HuH-7 (cell line): Measurements from ENCODE around the gene HNRNPU.

Experiments used
- DNase-seq: peaks from one replicate; pipeline ENCODE4 v3.0.0; 2011; ENCODE audit warnings: low spot score

HNRNPU gene

DNA sequence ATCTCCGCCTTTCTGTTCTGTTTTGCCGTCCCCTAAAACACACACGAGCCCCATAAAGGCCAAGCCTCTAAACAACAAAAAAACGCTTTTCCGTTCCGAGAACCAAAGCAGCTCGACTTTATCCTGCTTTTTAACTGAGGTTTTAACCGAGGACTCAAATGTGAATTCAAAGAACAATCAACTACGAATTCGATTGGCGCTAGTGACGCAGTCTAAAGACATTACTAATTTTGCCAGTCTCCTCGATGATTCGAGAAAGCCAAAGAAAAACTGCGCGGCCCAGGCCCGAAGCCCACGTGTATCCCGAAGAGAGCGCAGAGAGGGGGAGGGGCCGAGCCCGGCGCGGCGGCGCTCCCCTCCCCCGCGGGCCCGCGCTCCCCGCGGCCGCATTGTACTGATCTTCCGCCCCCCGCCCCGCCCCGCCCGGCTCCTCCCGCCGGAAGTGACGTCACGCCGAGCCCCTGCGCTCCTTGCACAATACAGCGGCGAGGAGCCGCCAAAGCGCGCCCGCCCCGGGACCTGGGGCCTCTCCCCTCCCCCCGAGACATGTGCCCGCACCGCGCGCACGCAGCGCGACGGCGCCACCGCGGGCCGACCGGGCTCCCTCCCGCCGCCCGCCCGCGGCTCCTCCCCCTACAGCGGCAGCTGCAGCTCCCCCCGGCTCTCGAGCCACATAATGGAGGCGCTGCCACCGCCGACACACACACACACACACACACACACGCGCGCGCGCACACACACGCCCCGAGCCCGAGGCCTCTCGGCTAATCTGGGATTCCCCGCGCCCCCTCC is 1.4 kb downstream of the HNRNPU start:
- peak; percentile 83 for DNase-seq

DNA sequence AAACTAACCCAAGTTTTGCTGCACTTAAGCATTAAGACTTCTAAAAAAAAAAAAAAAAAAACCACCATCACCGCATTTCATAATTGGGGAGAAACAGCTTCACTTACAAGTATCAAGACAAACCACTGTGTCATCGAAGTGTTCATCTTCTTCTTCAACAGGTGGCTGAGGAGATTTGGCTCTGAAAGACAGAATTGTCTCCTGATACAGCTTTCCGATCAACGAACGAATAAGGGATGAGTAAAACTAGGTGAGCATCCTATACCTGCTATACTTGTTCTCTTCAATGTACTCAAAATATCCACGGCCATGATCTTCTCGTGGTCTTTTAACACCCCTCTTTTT is 2.0 kb downstream of the HNRNPU start:
- DNase-seq, result no peak

DNA sequence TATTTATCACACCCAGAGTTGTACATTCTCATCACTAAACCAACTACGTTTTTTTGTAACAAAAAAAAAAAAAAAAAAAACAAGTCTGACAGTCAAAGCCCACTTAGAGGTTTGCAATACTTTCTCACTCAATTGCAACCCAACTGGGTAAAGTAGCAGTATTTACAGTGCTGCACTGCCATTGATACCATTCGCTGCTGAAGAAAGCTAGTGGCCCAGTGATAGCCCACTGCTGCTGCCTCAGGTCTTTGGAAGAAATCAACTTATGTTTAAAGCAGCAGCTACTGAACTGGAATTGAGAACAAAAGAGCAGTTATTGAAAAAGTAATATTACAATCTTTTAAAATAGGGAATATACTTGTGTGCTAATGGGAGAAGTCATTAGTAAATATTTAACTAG is 2.7 kb downstream of the HNRNPU start:
- DNase-seq, result no peak

DNA sequence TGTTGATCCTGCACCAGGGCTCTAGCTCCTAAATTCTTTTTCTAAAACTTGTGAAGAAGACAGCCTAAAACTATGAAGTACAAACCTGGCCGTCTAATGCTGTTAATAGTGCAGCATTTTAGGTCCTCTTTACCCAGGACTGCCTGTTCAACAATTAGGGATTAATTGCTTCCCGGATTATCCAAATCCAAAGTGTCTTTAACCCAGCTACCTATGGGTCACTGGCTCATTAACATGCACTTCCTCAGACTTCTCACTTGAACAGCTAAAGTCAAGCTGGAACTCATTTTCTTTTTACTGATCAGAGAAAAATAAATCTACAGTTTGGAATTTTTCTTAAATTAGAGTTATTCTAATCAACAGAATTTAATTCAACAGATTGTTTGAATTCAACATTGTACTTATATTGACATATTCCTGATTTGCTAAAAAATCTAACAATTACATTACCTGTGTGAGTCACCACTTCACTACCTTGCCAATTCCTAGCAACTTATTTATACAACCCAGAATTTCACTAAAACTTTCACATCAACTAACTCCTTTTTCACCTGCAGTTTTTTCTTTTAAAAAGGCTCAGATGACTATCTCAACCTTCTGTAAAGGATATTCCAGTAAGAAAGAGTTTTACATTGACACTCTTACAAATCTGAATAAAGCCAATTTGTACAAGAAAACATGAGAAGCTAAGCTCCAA is 3.3 kb downstream of the HNRNPU start:
- no peak for DNase-seq

DNA sequence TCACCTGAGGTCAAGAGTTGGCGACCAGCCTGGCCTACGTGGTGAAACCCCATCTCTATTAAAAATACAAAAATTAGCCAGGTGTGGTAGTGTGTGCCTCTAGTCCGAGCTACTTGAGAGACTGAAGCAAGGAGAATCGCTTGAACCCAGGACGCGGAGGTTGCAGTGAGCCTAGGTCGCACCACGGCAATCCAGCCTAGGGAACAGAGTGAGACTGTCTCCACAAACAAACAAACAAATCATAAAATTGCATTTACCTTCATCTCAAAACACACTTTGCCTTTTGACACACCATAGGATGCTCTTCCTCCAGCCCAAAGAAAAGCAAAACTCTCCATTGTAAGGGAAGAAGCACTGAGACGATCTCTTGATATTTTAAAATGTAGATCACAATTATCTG is 4.3 kb downstream of the HNRNPU start:
- no peak for DNase-seq

DNA sequence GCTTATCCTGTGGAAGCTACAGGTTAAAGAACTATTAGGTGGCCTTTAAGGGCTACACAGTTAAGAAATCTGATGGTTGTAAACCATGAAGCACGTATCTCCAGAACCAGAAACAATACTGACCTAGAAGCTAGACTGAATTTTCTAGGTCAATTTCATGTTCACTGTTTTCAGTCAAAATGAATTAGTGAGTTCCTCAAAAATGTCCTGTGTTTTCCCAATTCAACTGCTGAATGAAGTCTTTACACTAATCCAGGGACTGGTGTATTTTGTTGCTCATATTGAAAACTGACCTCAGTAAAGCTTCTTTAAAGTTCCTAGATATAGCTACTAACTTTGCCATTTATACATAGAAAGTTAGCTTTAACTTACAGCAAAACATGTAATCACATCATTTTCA is 6.0 kb downstream of the HNRNPU start:
- no peak for DNase-seq

DNA sequence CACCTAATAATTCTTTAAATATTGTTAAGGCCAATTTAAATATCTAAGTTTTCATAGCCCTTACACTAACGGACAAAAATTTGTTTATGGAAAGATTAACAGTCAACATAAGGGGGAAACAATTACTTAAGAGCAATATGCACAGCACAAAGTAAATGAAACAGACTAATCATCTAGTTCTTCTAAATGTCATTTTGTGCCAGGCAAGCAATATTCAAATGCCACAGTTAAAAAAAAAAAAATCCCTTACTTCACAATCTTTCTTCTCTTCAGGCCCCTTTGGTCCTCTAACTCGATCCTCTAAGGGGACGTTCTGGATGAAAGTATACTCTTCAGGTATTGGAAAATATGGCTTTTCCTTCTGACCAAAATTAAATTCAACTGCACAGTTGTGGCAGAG is 6.6 kb downstream of the HNRNPU start:
- DNase-seq, result no peak

DNA sequence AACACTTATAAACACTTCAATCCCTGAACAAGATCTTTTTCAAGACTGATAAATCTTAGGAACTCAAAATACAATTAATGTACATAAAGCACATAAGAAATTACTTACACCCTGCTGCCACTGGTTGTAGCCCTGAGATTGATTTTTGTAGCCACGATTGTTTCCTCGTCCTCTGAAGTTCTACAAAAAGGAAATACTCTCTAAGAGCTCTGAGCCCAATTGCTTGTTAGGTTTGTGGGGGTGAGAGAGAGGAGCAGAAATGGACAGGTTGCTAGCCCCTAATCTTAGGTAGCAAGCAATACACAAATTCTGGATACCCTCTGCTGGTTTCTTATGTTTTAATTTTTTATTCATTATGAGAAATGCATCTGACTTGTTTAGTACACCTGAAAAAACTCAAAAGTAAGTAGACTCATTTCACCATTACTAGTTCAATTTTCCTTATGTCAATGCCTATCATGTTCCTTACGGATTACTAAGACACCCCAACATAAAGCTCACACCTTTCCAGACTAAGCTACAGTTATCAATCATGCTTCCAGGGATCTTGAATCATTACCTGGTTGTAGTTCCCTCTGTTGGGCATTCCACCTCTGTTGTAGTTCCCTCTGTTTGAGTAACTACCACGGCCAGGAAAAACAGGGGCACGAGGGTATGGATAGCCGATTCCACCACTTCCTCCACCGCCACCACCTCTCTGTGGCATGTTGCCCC is 9.3 kb downstream of the HNRNPU start:
- no peak for DNase-seq

DNA sequence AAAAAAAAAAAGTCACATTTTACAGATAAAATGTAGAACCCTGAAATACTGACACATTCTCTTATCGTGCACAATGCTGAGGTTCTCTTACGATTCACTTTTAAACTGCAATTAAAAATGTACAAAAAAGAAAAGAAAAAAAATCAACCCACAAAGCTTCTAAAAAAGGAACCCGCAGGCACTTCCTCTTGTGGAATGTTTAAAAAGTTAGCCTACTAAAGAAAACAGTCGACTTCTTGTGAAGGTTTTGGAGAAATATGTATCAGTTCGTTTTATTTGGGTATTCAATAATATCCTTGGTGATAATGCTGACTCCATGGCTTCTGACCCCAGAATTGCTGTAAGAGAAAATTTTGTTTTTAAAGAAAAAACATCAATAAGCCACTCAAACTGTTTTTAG is 10.2 kb downstream of the HNRNPU start:
- no peak for DNase-seq

DNA sequence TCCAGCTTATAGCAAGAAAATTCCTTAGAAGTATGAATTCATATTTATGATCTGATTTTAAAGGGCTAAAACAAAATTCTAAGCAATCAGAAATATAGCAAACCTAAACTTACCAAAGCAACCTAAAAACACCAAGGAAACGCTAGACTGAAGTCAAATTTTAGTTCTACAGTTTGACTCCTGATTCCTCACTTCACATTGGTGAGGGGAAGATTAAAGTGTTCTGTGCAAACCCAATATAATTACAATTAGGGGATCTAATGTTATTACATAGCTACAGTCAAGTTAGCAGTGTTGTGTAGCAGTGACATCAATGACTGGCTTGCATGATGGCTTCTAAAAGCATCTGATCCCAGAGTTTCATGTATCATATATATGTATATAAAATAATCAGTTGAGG is 11.6 kb downstream of the HNRNPU start:
- no peak for DNase-seq

DNA sequence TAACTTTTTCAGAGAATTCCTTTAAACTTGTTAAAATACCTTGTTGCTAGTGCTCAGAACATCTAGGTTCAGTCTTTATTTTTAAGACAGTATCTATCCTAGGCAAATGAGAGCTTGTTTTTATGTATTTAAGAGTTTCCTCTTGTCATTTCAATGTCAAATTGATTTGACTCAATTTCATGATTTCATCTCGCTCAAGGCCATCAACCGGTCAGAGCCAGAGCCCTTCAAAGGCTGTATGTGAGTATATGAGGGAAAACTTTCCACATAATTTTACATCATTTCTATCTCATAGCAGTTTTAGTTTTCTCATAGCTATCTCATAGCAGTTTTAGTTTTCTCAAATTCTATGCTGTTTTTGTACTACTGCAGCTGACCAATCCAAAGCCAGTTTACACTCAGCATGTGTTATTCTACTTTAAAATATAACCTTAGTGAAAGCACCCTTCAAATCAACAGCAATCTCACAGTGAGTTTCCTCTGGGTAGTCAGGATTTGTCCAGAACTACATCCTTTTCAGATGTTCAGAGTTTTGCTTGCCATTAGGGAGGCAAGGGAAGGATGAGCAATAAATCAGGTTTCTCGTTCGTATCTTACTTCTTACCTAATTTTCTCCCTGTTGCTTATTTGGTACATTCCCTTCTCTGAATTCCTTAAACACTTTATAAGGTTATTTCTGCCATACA is 12.7 kb downstream of the HNRNPU start:
- DNase-seq, result no peak

DNA sequence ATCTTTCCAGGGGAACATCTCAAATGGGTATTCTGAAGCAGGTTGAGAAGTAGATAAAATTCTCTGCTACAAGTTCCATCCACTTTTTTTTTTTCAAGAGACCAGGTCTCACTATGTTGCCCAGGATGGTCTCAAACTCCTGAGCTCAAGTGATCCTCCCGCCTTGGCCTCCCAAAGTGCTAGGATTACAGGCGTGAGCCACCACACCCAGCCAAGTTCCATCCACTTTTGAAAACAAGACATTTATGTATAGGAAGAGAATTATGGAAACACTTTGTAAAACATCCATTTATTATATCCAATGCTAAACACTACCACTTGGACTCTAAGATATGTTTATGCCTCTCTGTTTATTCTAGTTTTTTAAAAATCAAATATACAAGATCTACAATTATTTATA is 13.4 kb downstream of the HNRNPU start:
- DNase-seq, result no peak

DNA sequence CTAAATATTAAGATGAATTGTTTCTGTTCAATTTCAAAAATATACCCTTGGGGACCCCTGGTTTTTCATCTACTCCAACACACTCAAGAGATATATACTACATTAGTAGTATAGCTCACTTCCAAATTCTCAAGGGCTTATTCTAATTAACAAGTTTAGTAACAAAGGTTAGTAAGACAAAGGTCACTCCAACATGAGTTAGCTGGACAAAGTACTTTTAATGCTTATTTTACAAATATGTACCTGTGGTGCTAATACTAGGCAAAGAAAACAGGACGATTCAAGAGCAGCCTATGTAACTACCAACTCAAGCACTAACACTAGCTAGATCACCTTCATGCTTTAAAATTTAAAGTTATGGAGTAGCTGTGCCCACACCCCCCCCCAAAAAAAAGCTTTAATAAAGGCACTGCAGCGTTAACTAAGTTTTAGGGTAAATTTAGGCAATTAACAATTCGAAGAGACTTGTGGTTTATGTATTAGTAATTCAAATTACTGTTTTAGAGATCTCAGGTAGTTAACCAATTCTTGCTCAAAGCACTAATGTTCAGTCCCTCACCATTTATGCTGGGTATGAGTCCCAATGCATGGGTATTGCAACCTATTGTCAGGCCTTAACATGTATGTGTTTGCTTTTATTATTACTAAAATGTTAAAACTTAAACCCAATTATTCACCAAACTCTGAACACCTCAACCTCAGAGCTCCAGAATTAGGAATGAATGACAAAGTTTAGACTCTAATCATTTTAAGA is 14.1 kb downstream of the HNRNPU start:
- no peak for DNase-seq

DNA sequence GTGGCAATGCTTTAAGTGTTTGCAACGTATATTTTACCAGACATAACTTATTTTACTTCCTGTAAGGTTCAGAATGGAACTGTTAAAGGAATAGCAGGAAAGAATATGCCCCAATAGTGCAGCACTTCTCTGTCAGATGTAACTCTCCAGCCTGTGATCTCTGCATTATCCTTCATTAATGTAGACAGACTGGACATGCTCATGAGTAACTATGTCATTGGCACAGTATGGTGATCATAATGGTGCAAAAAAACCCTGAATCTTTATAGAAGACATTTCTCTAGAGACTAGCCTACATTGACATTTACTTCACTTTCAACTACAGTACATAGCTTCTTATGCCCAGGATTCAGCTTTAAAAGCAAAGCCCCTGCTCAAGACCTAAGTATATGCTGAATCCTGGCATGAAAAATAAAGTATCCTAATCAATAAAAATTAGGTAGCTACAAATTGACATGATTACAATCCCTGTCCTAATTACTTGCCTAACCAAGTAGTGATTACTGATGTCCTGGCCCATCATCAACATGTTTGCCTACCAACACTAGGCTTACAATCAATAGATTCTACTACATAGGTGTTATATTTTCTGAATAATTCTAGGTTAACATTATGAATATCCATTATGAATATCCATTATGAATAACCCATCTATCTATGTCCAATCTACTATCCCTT is 15.0 kb downstream of the HNRNPU start:
- DNase-seq, result no peak

DNA sequence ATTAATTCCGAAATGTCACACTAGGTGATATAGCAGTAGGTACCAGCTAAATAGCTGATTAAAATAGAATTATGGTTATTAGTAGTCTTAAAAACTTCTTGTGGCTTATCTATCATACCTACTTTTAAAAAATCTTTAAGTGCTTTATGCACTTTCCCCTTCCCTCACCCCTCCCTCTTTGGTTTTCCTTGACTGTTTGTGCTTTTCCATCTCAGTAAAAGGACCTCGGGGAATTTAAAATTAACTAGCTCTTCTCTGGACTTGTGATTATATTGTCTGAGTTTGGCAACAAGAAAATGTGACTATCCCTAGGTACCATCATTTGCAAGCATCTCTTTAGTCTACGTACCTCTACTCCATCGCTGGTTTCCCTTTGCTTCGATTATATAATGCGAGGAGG is 17.7 kb downstream of the HNRNPU start:
- DNase-seq, result no peak

DNA sequence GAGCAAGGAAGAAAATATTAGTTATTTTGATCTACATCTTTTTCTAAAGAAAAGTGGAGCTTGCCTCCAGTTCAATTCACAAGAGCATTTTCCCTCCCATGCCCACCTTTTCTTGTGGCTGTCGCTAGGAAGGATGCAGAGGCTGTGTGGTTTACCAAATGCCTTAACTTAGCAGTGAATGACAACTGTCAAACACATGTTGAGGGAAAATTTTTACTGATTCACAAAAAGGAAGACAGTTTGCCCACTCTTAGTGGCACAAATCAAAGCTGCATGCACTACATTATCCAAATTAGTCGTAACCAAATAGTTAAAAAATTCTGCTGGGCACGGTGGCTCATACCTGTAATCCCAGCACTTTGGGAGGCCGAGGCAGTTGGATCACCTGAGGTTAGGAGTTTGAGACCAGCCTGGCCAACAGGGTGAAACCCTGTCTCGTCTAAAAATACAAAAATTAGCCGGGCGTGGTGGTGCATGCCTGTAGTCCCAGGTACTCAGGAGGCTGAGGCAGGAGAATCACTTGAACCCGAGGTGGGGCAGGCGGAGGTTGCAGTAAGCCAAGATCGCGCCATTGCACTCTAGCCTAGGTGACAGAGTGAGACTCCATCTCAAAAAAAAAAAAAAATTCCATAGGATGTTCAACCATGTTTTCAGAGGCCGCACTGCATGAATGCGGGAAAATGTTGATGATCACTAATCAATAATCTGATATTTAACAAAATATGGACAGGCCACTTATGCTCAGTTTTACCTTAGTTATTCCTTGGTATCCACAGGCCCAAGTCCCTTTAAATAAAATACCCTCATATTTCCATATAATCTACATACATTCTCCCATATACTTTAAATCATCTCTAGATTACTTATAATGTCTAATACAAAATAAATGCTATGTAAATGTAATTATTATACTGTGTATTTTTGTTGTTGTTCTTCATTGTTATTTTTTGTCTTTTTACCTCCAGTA is 19.9 kb downstream of the HNRNPU start:
- DNase-seq, result no peak

DNA sequence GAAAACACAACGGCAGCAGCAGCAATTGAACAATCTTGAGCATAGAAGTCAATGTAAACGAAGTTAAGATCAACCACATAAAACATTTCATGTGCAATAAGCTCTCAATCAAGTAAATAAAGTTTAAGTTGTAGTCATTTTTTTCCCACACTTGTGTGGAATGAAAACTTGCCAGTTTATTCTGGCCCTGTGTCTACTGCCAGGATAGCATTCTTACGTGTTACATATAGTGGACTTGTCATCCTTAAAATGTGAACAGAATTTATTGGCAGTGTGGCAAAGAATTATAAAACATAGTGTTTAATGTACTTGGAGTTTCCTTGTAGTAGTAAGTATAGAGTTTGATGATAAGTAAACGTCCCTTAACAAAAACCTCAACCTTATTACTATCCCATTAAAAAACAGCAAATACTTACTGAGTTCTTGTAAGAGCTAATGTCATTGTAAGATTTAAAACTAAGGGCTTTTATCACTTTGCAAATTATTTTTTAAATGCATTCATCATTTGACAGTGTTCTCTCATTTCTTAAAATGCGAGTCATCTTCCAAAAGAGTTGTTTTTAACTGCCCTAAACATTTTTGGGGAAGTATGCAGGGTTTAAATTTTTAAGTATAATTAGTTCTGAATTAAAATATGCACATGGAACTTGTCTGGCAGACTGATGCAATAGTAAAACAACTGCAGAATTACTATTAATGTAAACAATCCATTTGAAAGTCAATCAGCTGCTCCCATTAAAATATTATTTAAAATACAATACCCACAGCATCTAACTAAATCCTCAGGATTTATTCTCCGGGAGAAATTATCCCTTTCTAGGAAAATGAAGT is 21.0 kb downstream of the HNRNPU start:
- no peak for DNase-seq

DNA sequence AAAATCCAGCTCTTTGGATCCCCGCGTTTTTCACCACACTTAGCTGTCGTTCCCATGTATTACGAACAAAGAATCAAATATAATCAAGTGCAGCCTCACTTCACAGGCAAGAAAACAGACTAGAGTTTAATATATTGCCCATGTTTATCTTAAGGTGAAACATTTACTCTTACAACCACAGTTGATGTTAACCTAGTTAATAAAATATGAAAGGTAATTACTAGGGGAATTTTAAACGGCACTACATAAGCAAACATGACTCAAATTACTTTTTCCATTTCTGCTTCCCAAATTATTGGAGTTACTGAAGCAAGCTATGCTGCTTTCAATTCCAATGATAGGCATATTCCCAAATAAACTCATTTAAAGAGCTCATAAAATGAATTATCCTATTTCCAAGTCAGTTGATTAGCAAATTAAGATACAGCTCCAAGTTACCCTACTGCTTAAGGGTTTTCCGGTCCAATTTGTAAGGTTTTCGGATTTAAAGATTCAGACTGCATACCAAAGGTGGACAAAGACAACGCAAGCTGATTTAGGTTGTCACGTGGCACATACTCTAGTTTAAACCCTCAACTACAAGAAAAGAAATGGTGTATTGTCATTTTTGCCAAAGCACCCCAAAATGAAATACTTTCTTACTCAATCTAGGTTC is 22.9 kb downstream of the HNRNPU start:
- DNase-seq, result no peak
